Gastrocnemius medialis (tissue), 4 donors: ENCODE data around the gene MAPK14. TPM values are rescaled to one million over a fixed set of nuclear protein-coding genes. Genes with fewer than 3 reads are reported as not detected.

ENCODE experiments used
- ATAC-seq, 2 donors: fragments of 150-250 bp; one replicate each; pipeline ENCODE4 v1.9.1; 2016
- DNase-seq, 2 donors: peaks; one replicate each; pipeline ENCODE4 v3.0.0-alpha.2; 2019
- H3K27ac ChIP-seq, 4 donors: fragments of 200-600 bp; sonication (generic); 1 replicate in 1 of 4; 2 replicates in 3 of 4; pipeline ENCODE4 v1.5.1; 2016 to 2018; ENCODE audit warnings: mild to moderate bottlenecking in 2 of 4, moderate library complexity in 1 of 4
- H3K27me3 ChIP-seq, 3 donors: fragments of 200-600 bp; sonication (generic) in 2 of 3; 1 replicate in 1 of 3; 2 replicates in 2 of 3; pipeline versions ENCODE4 v1.5.1 to v1.6.0; 2016 to 2019; ENCODE audit warnings: mild to moderate bottlenecking in 1 of 3, moderate library complexity in 1 of 3
- H3K36me3 ChIP-seq, 2 donors: fragments of 200-600 bp; sonication (generic) in 1 of 2; one replicate each; pipeline ENCODE4 v1.5.1; 2017 to 2018
- H3K4me1 ChIP-seq, 2 donors: fragments of 200-600 bp; sonication (generic) in 1 of 2; one replicate each; pipeline ENCODE4 v1.5.1; 2016 to 2017; ENCODE audit warnings: mild to moderate bottlenecking in 2 of 2
- H3K4me3 ChIP-seq, 4 donors: fragments of 200-600 bp; sonication (generic) in 3 of 4; 1 replicate in 1 of 4; 2 replicates in 3 of 4; pipeline ENCODE4 v1.5.1; 2016 to 2019; ENCODE audit warnings: mild to moderate bottlenecking in 2 of 4
- H3K9me3 ChIP-seq, 3 donors: fragments of 200-600 bp; sonication (generic) in 2 of 3; 1 replicate in 1 of 3; 2 replicates in 2 of 3; pipeline ENCODE4 v1.5.1; 2016 to 2019
- POLR2A ChIP-seq, 2 donors: fragments of 450-650 bp; IDR thresholded peaks; one replicate each; pipeline ENCODE4 v1.6.1; 2017; ENCODE audit warnings: antibody characterized with exemption in 2 of 2, mild to moderate bottlenecking in 2 of 2, moderate library complexity in 2 of 2
- in situ Hi-C, 4 donors: fragments of 200-750 bp; cut with MboI; loops; one replicate each; pipeline versions ENCODE4 v1.15.0 to v1.8.0; 2017; ENCODE audit warnings: low sequenced_read_pairs in 4 of 4
- intact Hi-C: fragments of 100-400 bp; cut with DNase I; formaldehyde crosslinking; loops from one replicate; pipeline ENCODE4 v1.15.1; 2023; ENCODE audit warnings: low total_unique reads
- total RNA-seq, 4 donors: library from RNA; depleted of rRNA; stranded (reverse); fragments of >200 nt; gene quantifications; one replicate each; pipeline versions ENCODE4 v1.1.0 to v1.2.3, GENCODE V29; 2016
- TF ChIP-seq, protein P1 (sequence below), 5 experiments: fragments of 450-650 bp in 3 of 5; fragments of 200-600 bp in 2 of 5; sonication (generic) in 2 of 5; IDR thresholded peaks in 4 of 5; conservative IDR thresholded peaks in 1 of 5; 1 replicate in 4 of 5; 2 replicates in 1 of 5; pipeline ENCODE4 v1.5.1; 2016 to 2019; ENCODE audit warnings: antibody characterized with exemption in 5 of 5, mild to moderate bottlenecking in 3 of 5, moderate library complexity in 3 of 5

MAPK14 gene
- total RNA-seq, 4 donors from 2014 or later, result 37.6 to 42.4 (median 40.2) TPM

- Histone ChIP-seq H3K4me3 (no peak overlapping the region), H3K36me3 (no peaks in the 10 kb centered on the region), H3K27me3 (peaks cover 10 to 22% (median 11%) of the 10 kb centered on the region in 3 donors)
Measured at GRCh38 chr6:36133912-36134311, 106.3 kb downstream of the MAPK14 start.

DNA sequence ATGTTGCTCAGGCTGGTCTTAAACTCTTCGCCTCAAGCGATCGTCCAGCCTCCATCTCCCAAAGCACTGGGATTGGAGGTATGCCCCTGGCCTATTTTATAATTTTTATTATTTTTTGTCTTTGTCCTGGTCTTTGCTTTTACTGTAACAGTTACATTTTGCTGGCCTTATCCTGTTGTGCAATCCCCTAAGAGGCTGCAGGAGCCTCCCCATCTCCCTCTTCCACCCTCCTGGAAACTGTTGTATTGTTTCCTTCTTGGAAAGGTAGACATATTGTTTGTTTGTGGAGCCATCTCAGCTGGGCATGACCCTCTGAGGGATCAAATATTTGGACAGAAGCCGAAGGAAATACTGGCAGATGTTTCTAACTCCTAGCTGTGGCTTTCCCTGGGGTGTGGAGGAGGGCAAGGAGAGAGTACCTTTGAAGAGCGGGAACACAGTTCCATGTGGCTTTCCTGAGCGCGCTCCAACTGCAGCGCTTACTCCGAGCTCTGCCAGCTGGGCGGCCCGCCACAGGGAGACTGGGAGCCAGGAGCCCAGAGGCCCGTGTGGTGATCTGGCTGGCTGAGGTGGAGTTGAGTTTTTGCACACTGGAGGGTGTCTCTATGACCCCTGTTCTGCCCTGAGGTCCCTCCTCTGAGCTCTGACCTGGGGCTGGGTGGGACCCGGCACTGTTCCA lies 107.6 kb downstream of the MAPK14 start:
- intact Hi-C loops, result no loop called here
- Histone ChIP-seq H3K27me3 (peaks cover 0 to 11% (median 0%) of the 10 kb centered on the region in 3 donors), H3K4me3 (no peak overlapping the region), H3K36me3 (no peaks in the 10 kb centered on the region), H3K4me1 (peaks cover 11 to 13% of the 10 kb centered on the region in 2 donors), H3K27ac (no peak overlapping the region), H3K9me3 (no peaks in the 10 kb centered on the region)
- ATAC-seq (no peak), DNase-seq (no peak)
- TF ChIP-seq POLR2A (IDR thresholded peaks at IDR 0.05), result no peak
- TF ChIP-seq, protein P1, sequence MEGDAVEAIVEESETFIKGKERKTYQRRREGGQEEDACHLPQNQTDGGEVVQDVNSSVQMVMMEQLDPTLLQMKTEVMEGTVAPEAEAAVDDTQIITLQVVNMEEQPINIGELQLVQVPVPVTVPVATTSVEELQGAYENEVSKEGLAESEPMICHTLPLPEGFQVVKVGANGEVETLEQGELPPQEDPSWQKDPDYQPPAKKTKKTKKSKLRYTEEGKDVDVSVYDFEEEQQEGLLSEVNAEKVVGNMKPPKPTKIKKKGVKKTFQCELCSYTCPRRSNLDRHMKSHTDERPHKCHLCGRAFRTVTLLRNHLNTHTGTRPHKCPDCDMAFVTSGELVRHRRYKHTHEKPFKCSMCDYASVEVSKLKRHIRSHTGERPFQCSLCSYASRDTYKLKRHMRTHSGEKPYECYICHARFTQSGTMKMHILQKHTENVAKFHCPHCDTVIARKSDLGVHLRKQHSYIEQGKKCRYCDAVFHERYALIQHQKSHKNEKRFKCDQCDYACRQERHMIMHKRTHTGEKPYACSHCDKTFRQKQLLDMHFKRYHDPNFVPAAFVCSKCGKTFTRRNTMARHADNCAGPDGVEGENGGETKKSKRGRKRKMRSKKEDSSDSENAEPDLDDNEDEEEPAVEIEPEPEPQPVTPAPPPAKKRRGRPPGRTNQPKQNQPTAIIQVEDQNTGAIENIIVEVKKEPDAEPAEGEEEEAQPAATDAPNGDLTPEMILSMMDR (IDR thresholded peaks at IDR 0.05 in 4 of 5, conservative IDR thresholded peaks at IDR 0.05 in 1 of 5), result no peak
- in situ Hi-C loops, result loop anchor here in 1 of 4 donors (10.0 kb wide), 1 partner anchor 50 kb away; no protein-coding TSS in a partner anchor

More at GRCh38 chr6:36133912-36134311, 106.3 kb downstream of the MAPK14 start:
- ATAC-seq (no peak), DNase-seq (no peak)
- TF ChIP-seq POLR2A (IDR thresholded peaks at IDR 0.05), result no peak
- TF ChIP-seq, protein P1 (IDR thresholded peaks at IDR 0.05 in 4 of 5, conservative IDR thresholded peaks at IDR 0.05 in 1 of 5), result no peak
- in situ Hi-C loops, result loop anchor here in 1 of 4 donors (10.0 kb wide), 1 partner anchor 51 kb away; no protein-coding TSS in a partner anchor
- Histone ChIP-seq H3K4me1 (peaks cover 5% of the 10 kb centered on the region in 2 donors), H3K9me3 (no peaks in the 10 kb centered on the region), H3K27ac (no peak overlapping the region)
- intact Hi-C loops, result no loop called here

GRCh38 chr6:36136034-36136433 lies 108.4 kb downstream of the MAPK14 start:
- Histone ChIP-seq H3K36me3 (no peaks in the 10 kb centered on the region), H3K4me1 (peaks cover 11 to 15% of the 10 kb centered on the region in 2 donors), H3K4me3 (no peak overlapping the region), H3K27ac (no peak overlapping the region), H3K9me3 (no peaks in the 10 kb centered on the region), H3K27me3 (peaks cover 0 to 5% (median 0%) of the 10 kb centered on the region in 3 donors)
- DNase-seq (no peak), ATAC-seq (no peak)
- intact Hi-C loops, result no loop called here
- in situ Hi-C loops, result loop anchor here in 1 of 4 donors (10.0 kb wide), 1 partner anchor 49 kb away; no protein-coding TSS in a partner anchor
- TF ChIP-seq, protein P1 (IDR thresholded peaks at IDR 0.05 in 4 of 5, conservative IDR thresholded peaks at IDR 0.05 in 1 of 5), result no peak

GRCh38 chr6:36136551-36136950 lies 108.9 kb downstream of the MAPK14 start:
- no peaks in the 10 kb centered on the region for H3K9me3 ChIP-seq
- TF ChIP-seq POLR2A (IDR thresholded peaks at IDR 0.05), result no peak
- TF ChIP-seq, protein P1 (IDR thresholded peaks at IDR 0.05 in 4 of 5, conservative IDR thresholded peaks at IDR 0.05 in 1 of 5), result no peak
- DNase-seq (no peak), ATAC-seq (no peak)
- no peak overlapping the region for H3K27ac ChIP-seq
- H3K4me1 ChIP-seq, result peaks cover 11 to 15% of the 10 kb centered on the region in 2 donors
- no peaks in the 10 kb centered on the region for H3K27me3 ChIP-seq
- H3K4me3 ChIP-seq, result no peak overlapping the region
- H3K36me3 ChIP-seq, result no peaks in the 10 kb centered on the region
- intact Hi-C loops (no loop called here), in situ Hi-C loops (loop anchor here in 1 of 4 donors (10.0 kb wide), 1 partner anchor 48 kb away; no protein-coding TSS in a partner anchor)
